Measurements from ENCODE around the gene SLC7A14.

GRCh38 chr3:170529346-170529745 is 56.5 kb downstream of the SLC7A14 start:
- no peak for TF ChIP-seq POLR2AphosphoS5 (IDR thresholded peaks at IDR 0.05; ENCODE audit: borderline replicate concordance, low read depth, low read length)
- no peak for TF ChIP-seq EZH2 (IDR thresholded peaks at IDR 0.05)
